Osteoblast (primary cell): ENCODE results near the gene TMEM92. TPM values are rescaled to one million over a fixed set of nuclear protein-coding genes. Genes with fewer than 3 reads are reported as not detected.

Source experiments
- DNase-seq: peaks from one replicate; pipeline ENCODE4 v3.0.0; 2011; ENCODE audit warnings: low spot score, mixed read lengths; ENCODE audit not compliant: insufficient read length; ENCODE audit errors: missing footprints
- H2AFZ ChIP-seq: 2 replicates; pipeline ENCODE4 v1.6.0; 2011; ENCODE audit warnings: mild to moderate bottlenecking, low read length
- H3K27ac ChIP-seq: 2 replicates; pipeline ENCODE4 v1.5.1; 2011; ENCODE audit warnings: mild to moderate bottlenecking, low read depth, low read length, moderate library complexity
- H3K27me3 ChIP-seq: 2 replicates; pipeline ENCODE4 v1.6.0; 2012; ENCODE audit warnings: mild to moderate bottlenecking, control low read depth, inconsistent platforms, low read length, moderate library complexity; ENCODE audit not compliant: insufficient read depth
- H3K36me3 ChIP-seq: 2 replicates; pipeline ENCODE4 v1.5.1; 2011; ENCODE audit warnings: mild to moderate bottlenecking, low read length, control low read depth, moderate library complexity; ENCODE audit not compliant: insufficient read depth
- H3K4me1 ChIP-seq: 2 replicates; pipeline ENCODE4 v1.5.1; 2011; ENCODE audit warnings: mild to moderate bottlenecking, low read length, control low read depth, moderate library complexity; ENCODE audit not compliant: insufficient read depth
- H3K4me2 ChIP-seq: 2 replicates; pipeline ENCODE4 v1.6.0; 2011; ENCODE audit warnings: mild to moderate bottlenecking, low read length; ENCODE audit not compliant: insufficient read depth
- H3K4me3 ChIP-seq: fragments of 200-600 bp; sonication (generic); 3 replicates; pipeline ENCODE4 v1.5.1; 2012; ENCODE audit warnings: mild to moderate bottlenecking, low read length, inconsistent platforms; ENCODE audit not compliant: insufficient read depth
- H3K79me2 ChIP-seq: 2 replicates; pipeline ENCODE4 v1.6.0; 2012; ENCODE audit warnings: mild to moderate bottlenecking, low read length, control low read depth, inconsistent platforms; ENCODE audit not compliant: insufficient read depth
- H3K9me3 ChIP-seq: 2 replicates; pipeline ENCODE4 v1.5.1; 2011; ENCODE audit warnings: low read depth, low read length, control low read depth
- H4K20me1 ChIP-seq: 2 replicates; pipeline ENCODE4 v1.6.0; 2012; ENCODE audit warnings: mild to moderate bottlenecking, low read length, control low read depth; ENCODE audit not compliant: insufficient read depth
- total RNA-seq: library from RNA; depleted of rRNA; stranded (reverse); fragments of >200 nt; gene quantifications from 2 replicates; pipeline ENCODE4 v1.2.3, GENCODE V29; 2012
- TF ChIP-seq, protein P1 (sequence below): IDR thresholded peaks from 2 replicates; pipeline ENCODE4 v1.5.1; 2011; ENCODE audit warnings: mild to moderate bottlenecking, low read depth, low read length, moderate library complexity; ENCODE audit errors: extremely low read depth

Gene TMEM92
- total RNA-seq, 1 donor = 0.36 TPM

DNA sequence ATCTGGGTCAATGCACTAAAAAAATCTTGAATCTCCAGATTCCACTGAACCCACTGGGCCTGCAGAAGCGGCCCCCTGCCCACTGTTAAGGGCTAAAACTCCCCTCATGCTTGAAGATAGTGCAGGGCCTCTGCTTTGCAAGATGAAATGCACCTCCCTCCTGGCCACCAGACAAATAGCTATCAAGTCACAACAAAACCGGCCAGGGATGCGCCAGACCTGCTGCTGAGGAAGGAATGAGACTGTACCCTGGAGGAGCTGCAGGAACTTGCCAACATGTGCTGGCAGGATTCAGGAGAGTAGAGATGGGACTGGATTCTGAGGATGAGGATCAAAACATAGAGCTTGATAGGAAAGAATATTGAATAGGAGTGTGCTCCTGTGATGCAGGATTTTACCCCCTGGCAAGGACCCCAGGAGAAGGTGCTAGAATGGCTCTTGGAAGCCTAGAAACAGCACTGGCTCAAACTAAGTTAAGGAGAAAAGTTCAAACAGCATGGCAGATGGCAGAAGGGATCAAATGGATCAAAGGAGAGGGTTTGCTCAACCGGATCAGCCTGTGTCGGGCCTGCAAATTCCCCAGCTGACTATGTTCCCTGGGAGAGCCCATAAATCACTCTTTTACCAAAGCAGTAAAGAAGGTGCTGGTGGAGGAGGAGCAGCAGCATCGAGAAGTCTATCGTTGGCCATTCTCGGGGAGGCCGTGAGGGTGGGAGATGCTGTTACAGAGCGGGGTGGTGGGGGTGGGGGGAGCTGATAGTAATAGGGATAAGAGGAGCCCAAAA, 44.4 kb downstream of the TMEM92 start:
- Histone ChIP-seq H3K9me3 (no peaks in the 10 kb centered on the region), H3K4me2 (no peak overlapping the region), H3K4me3 (no peak overlapping the region), H4K20me1 (no peaks in the 10 kb centered on the region), H3K27ac (no peak overlapping the region), H2AFZ (no peak overlapping the region), H3K27me3 (peaks cover 8% of the 10 kb centered on the region), H3K4me1 (no peaks in the 10 kb centered on the region), H3K79me2 (no peaks in the 10 kb centered on the region), H3K36me3 (no peaks in the 10 kb centered on the region)
- DNase-seq = no peak
- TF ChIP-seq, protein P1, sequence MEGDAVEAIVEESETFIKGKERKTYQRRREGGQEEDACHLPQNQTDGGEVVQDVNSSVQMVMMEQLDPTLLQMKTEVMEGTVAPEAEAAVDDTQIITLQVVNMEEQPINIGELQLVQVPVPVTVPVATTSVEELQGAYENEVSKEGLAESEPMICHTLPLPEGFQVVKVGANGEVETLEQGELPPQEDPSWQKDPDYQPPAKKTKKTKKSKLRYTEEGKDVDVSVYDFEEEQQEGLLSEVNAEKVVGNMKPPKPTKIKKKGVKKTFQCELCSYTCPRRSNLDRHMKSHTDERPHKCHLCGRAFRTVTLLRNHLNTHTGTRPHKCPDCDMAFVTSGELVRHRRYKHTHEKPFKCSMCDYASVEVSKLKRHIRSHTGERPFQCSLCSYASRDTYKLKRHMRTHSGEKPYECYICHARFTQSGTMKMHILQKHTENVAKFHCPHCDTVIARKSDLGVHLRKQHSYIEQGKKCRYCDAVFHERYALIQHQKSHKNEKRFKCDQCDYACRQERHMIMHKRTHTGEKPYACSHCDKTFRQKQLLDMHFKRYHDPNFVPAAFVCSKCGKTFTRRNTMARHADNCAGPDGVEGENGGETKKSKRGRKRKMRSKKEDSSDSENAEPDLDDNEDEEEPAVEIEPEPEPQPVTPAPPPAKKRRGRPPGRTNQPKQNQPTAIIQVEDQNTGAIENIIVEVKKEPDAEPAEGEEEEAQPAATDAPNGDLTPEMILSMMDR = no peak

DNA sequence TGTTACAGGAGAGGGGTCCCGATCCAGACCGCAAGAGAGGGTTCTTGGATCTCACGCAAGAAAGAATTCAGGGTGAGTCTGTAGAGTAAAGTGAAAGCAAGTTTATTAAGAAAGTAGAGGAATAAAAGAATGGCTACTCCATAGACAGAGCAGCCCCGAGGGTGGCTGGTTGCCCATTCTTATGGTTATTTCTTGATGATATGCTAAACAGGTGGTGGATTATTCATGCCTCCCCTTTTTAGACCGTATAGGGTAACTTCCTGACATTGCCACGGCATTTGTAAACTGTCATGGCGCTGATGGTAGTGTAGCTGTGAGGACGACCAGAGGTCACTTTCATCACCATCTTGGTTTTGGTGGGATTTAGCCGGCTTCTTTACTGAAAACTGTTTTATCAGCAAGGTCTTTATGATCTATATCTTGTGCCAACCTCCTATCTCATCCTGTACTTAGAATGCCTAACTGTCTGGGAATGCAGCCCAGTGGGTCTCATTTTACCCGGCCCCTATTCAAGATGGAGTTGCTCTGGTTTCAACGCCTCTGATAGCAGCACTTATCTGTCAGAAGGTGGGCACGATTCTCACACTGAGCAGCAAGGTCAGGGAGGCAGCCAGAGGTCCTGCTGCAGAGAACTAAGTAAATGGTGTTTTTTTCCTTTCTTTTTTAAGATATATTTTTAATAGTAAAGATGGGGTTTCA, 45.2 kb downstream of the TMEM92 start:
- Histone ChIP-seq H3K4me2 (no peak overlapping the region), H3K4me1 (no peaks in the 10 kb centered on the region), H3K9me3 (no peaks in the 10 kb centered on the region), H3K36me3 (no peaks in the 10 kb centered on the region), H3K27ac (no peak overlapping the region), H2AFZ (no peak overlapping the region), H3K4me3 (no peak overlapping the region), H3K79me2 (no peaks in the 10 kb centered on the region), H4K20me1 (no peaks in the 10 kb centered on the region), H3K27me3 (peaks cover 7% of the 10 kb centered on the region)
- TF ChIP-seq, protein P1 = no peak
- no peak for DNase-seq

DNA sequence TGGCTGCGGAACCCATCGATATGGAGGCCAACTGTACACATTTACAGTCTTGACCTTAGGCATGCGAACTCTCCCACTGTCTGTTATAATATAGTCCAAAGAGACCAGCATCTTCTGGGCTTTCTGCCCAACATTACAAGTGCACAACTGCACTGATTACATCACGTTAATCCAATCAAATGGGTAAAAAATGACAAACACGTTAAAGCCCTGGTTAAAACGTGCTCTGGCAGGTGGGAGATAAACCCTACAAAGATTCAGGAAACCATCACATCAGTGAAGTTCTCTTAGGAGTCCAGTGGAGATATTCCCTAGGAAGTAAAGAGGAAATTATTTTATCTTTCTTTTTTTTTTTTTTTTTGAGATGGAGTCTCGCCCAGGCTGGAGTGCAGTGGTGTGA, 48.0 kb downstream of the TMEM92 start:
- H3K79me2 ChIP-seq = no peaks in the 10 kb centered on the region
- no peak overlapping the region for H3K4me2 ChIP-seq

More for the DNA sequence above, 48.0 kb downstream of the TMEM92 start:
- no peaks in the 10 kb centered on the region for H4K20me1 ChIP-seq
- no peak overlapping the region for H3K4me3 ChIP-seq
- H3K9me3 ChIP-seq = no peaks in the 10 kb centered on the region
- H3K27ac ChIP-seq = no peak overlapping the region
- H3K4me1 ChIP-seq = no peaks in the 10 kb centered on the region
- no peaks in the 10 kb centered on the region for H3K27me3 ChIP-seq
- DNase-seq = no peak
- TF ChIP-seq, protein P1 = no peak
- no peak overlapping the region for H2AFZ ChIP-seq
- H3K36me3 ChIP-seq = no peaks in the 10 kb centered on the region
